C4-2B (cell line): ENCODE measurements around the gene STK40.

Experiments
- CTCF ChIP-seq: fragments of 450-650 bp; conservative IDR thresholded peaks from 2 replicates; pipeline ENCODE4 v1.5.1; 2017; ENCODE audit warnings: mild to moderate bottlenecking
- ZFX ChIP-seq: fragments of 450-650 bp; IDR thresholded peaks from 2 replicates; pipeline ENCODE4 v1.6.1; 2017

GRCh38 chr1:36352910-36353878 lies 32.5 kb downstream of the STK40 start:
- TF ChIP-seq CTCF: no peak
- TF ChIP-seq ZFX: no peak
